Suprapubic skin (tissue), 4 donors: ENCODE data around the gene MED12L. TPM values are rescaled to one million over a fixed set of nuclear protein-coding genes. Genes with fewer than 3 reads are reported as not detected.

Experiments
- DNase-seq, 2 donors: peaks; one replicate each; pipeline ENCODE4 v3.0.0-alpha.2; 2019; ENCODE audit warnings: low spot score in 2 of 2
- H3K27ac ChIP-seq: fragments of 200-600 bp; sonication (generic); one replicate; pipeline ENCODE4 v1.5.1; 2019
- H3K27me3 ChIP-seq: fragments of 200-600 bp; sonication (generic); one replicate; pipeline ENCODE4 v1.5.1; 2019
- H3K36me3 ChIP-seq: fragments of 200-600 bp; sonication (generic); one replicate; pipeline ENCODE4 v1.5.1; 2019
- H3K4me1 ChIP-seq: fragments of 200-600 bp; sonication (generic); one replicate; pipeline ENCODE4 v1.5.1; 2019
- H3K4me3 ChIP-seq: fragments of 200-600 bp; sonication (generic); one replicate; pipeline ENCODE4 v1.5.1; 2019; ENCODE audit warnings: mild to moderate bottlenecking
- H3K9me3 ChIP-seq: fragments of 200-600 bp; sonication (generic); one replicate; pipeline ENCODE4 v1.5.1; 2019
- CTCF ChIP-seq, 2 donors: fragments of 200-600 bp in 1 of 2; fragments of 450-650 bp in 1 of 2; sonication (generic) in 1 of 2; IDR thresholded peaks; one replicate each; pipeline ENCODE4 v1.5.1; 2016 to 2019; ENCODE audit warnings: antibody characterized with exemption in 2 of 2, mild to moderate bottlenecking in 1 of 2, moderate library complexity in 1 of 2
- EP300 ChIP-seq: sonication (generic); formaldehyde crosslinking; IDR thresholded peaks from one replicate; pipeline ENCODE4 v1.6.1; 2017; ENCODE audit warnings: antibody characterized with exemption
- POLR2A ChIP-seq, 2 donors: fragments of 450-650 bp; IDR thresholded peaks; one replicate each; pipeline ENCODE4 v1.6.1; 2017; ENCODE audit warnings: antibody characterized with exemption in 2 of 2, mild to moderate bottlenecking in 2 of 2, moderate library complexity in 2 of 2
- POLR2AphosphoS5 ChIP-seq, 3 donors: sonication (generic); formaldehyde crosslinking; IDR thresholded peaks; one replicate each; pipeline ENCODE4 v1.6.1; 2017; ENCODE audit warnings: antibody characterized with exemption in 3 of 3
- WGBS: methylation state at CpG from one replicate; pipeline ENCODE4 v1.1.5; 2018; 5-methylcytosine and 5-hydroxymethylcytosine counted together
- total RNA-seq, 4 donors: library from RNA; depleted of rRNA; stranded (reverse); fragments of >200 nt; gene quantifications; one replicate each; pipeline ENCODE4 v1.1.0, GENCODE V29; 2016

The MED12L gene
- total RNA-seq, 4 donors from 2014 or later, result 0.08 to 0.80 (median 0.22) TPM

- Histone ChIP-seq H3K36me3 (no peaks in the 10 kb centered on the region), H3K27ac (no peak overlapping the region), H3K4me3 (no peak overlapping the region), H3K9me3 (no peaks in the 10 kb centered on the region), H3K4me1 (no peaks in the 10 kb centered on the region), H3K27me3 (no peaks in the 10 kb centered on the region)
- TF ChIP-seq CTCF (IDR thresholded peaks at IDR 0.05), result no peak
- no peak for TF ChIP-seq POLR2A (IDR thresholded peaks at IDR 0.05)
- TF ChIP-seq EP300, result no peak
- no peak for TF ChIP-seq POLR2AphosphoS5 (IDR thresholded peaks at IDR 0.05)
- no peak for DNase-seq
- WGBS, result 77% methylated on average over 5 of the region's 5 CpGs
Observed at GRCh38 chr3:151423091-151423490, 337.6 kb downstream of the MED12L start.

- Histone ChIP-seq H3K4me1 (no peaks in the 10 kb centered on the region), H3K27me3 (no peaks in the 10 kb centered on the region), H3K36me3 (no peaks in the 10 kb centered on the region), H3K9me3 (no peaks in the 10 kb centered on the region), H3K27ac (no peak overlapping the region), H3K4me3 (no peak overlapping the region)
- DNase-seq, result no peak
- 72% methylated on average over 4 of the region's 4 CpGs for WGBS
- TF ChIP-seq POLR2AphosphoS5 (IDR thresholded peaks at IDR 0.05) (no peak), CTCF (IDR thresholded peaks at IDR 0.05) (no peak), EP300 (no peak), POLR2A (IDR thresholded peaks at IDR 0.05) (no peak)
Observed at GRCh38 chr3:151425627-151426340, 340.3 kb downstream of the MED12L start.

GRCh38 chr3:151426341-151426657 lies 340.8 kb downstream of the MED12L start:
- DNase-seq, result no peak

GRCh38 chr3:151428386-151428785 lies 342.9 kb downstream of the MED12L start:
- Histone ChIP-seq H3K27ac (no peak overlapping the region), H3K9me3 (no peaks in the 10 kb centered on the region), H3K36me3 (no peaks in the 10 kb centered on the region), H3K4me3 (no peak overlapping the region), H3K4me1 (no peaks in the 10 kb centered on the region), H3K27me3 (no peaks in the 10 kb centered on the region)
- WGBS, result 81% methylated on average over 2 of the region's 2 CpGs
- TF ChIP-seq POLR2AphosphoS5 (IDR thresholded peaks at IDR 0.05) (no peak), CTCF (IDR thresholded peaks at IDR 0.05) (no peak), POLR2A (IDR thresholded peaks at IDR 0.05) (no peak), EP300 (no peak)
- no peak for DNase-seq

More at GRCh38 chr3:151426341-151426657, 340.8 kb downstream of the MED12L start:
- H3K9me3 ChIP-seq, result no peaks in the 10 kb centered on the region
- no peaks in the 10 kb centered on the region for H3K36me3 ChIP-seq
- no peak overlapping the region for H3K4me3 ChIP-seq
- H3K27ac ChIP-seq, result no peak overlapping the region
- H3K4me1 ChIP-seq, result no peaks in the 10 kb centered on the region
- no peak for TF ChIP-seq POLR2A (IDR thresholded peaks at IDR 0.05)
- TF ChIP-seq POLR2AphosphoS5 (IDR thresholded peaks at IDR 0.05), result no peak
- no peak for TF ChIP-seq EP300
- TF ChIP-seq CTCF (IDR thresholded peaks at IDR 0.05), result no peak
- H3K27me3 ChIP-seq, result no peaks in the 10 kb centered on the region

GRCh38 chr3:151430821-151431484 lies 345.5 kb downstream of the MED12L start:
- peak overlapping the region; percentile 52 for H3K27ac ChIP-seq
- H3K4me3 ChIP-seq, result no peak overlapping the region
- no peaks in the 10 kb centered on the region for H3K27me3 ChIP-seq
- no peak for DNase-seq
- H3K4me1 ChIP-seq, result peaks cover 6% of the 10 kb centered on the region
- 75% methylated on average over 5 of the region's 5 CpGs for WGBS
- TF ChIP-seq POLR2A (IDR thresholded peaks at IDR 0.05) (no peak), POLR2AphosphoS5 (IDR thresholded peaks at IDR 0.05) (no peak), CTCF (IDR thresholded peaks at IDR 0.05) (no peak), EP300 (no peak)
- H3K9me3 ChIP-seq, result no peaks in the 10 kb centered on the region
- H3K36me3 ChIP-seq, result no peaks in the 10 kb centered on the region
